ENCODE data around the gene HLA-A. TPM values are rescaled to one million over a fixed set of nuclear protein-coding genes. Genes with fewer than 3 reads are reported as not detected.

HLA-A gene
- total RNA-seq, 4 donors from 2014 or later, result 219 to 566 (median 521) TPM

GRCh38 chr6:29968905-29969304, 26.6 kb downstream of the HLA-A start:
- Histone ChIP-seq H3K9me3 (no peaks in the 10 kb centered on the region), H3K36me3 (peaks cover 0 to 12% (median 0%) of the 10 kb centered on the region in 3 donors), H3K4me3 (no peak overlapping the region), H3K27ac (no peak overlapping the region), H3K4me1 (peaks cover 0 to 45% (median 19%) of the 10 kb centered on the region in 4 donors), H3K27me3 (no peaks in the 10 kb centered on the region)
- 94 to 95% methylated on average over 2 of the region's 2 CpGs for WGBS, 2 donors
- TF ChIP-seq POLR2A (IDR thresholded peaks at IDR 0.05), result no peak
- no peak for TF ChIP-seq EP300 (IDR thresholded peaks at IDR 0.05)
- TF ChIP-seq CTCF (IDR thresholded peaks at IDR 0.05), result no peak
- no peak for DNase-seq (ENCODE audit: low spot score in 2 of 2)

- TF ChIP-seq EP300 (IDR thresholded peaks at IDR 0.05) (no peak), CTCF (IDR thresholded peaks at IDR 0.05) (no peak), POLR2A (IDR thresholded peaks at IDR 0.05) (no peak)
- no peak for DNase-seq (ENCODE audit: low spot score in 2 of 2)
- Histone ChIP-seq H3K27ac (no peak overlapping the region), H3K36me3 (peaks cover 0 to 12% (median 0%) of the 10 kb centered on the region in 3 donors), H3K9me3 (no peaks in the 10 kb centered on the region), H3K27me3 (no peaks in the 10 kb centered on the region), H3K4me1 (peaks cover 0 to 42% (median 11%) of the 10 kb centered on the region in 4 donors), H3K4me3 (no peak overlapping the region)
- 65 to 96% methylated on average over 2 of the region's 2 CpGs for WGBS, 2 donors
Observed at GRCh38 chr6:29970711-29971110, 28.4 kb downstream of the HLA-A start.

- Histone ChIP-seq H3K36me3 (peaks cover 0 to 12% (median 0%) of the 10 kb centered on the region in 3 donors), H3K4me3 (peak overlapping the region; percentile 14 to 56 (median 25)), H3K27me3 (no peaks in the 10 kb centered on the region), H3K27ac (no peak overlapping the region), H3K4me1 (peaks cover 0 to 29% (median 2%) of the 10 kb centered on the region in 4 donors), H3K9me3 (no peaks in the 10 kb centered on the region)
- DNase-seq (ENCODE audit: low spot score in 2 of 2), result no peak
- TF ChIP-seq EP300 (IDR thresholded peaks at IDR 0.05) (peak in 1 of 2 donors; percentile 1), CTCF (IDR thresholded peaks at IDR 0.05) (no peak), POLR2A (IDR thresholded peaks at IDR 0.05) (no peak)
- 25 to 38% methylated on average over 17 of the region's 17 CpGs for WGBS, 2 donors
Observed at GRCh38 chr6:29974901-29975560, 32.7 kb downstream of the HLA-A start.

- WGBS, 2 donors, result 8 to 14% methylated on average over 25 of the region's 25 CpGs
- H3K27ac ChIP-seq, result no peak overlapping the region
- no peaks in the 10 kb centered on the region for H3K27me3 ChIP-seq
- DNase-seq (ENCODE audit: low spot score in 2 of 2), result no peak
- no peak for TF ChIP-seq CTCF (IDR thresholded peaks at IDR 0.05)
- TF ChIP-seq EP300 (IDR thresholded peaks at IDR 0.05), result peak in 1 of 2 donors; percentile 1
- peaks cover 0 to 7% (median 0%) of the 10 kb centered on the region in 3 donors for H3K36me3 ChIP-seq
- peaks cover 0 to 29% (median 2%) of the 10 kb centered on the region in 4 donors for H3K4me1 ChIP-seq
- peak overlapping the region; percentile 14 to 56 (median 25) for H3K4me3 ChIP-seq
- H3K9me3 ChIP-seq, result no peaks in the 10 kb centered on the region
Observed at GRCh38 chr6:29975561-29975907, 33.2 kb downstream of the HLA-A start.

- Histone ChIP-seq H3K9me3 (no peaks in the 10 kb centered on the region), H3K36me3 (no peaks in the 10 kb centered on the region), H3K4me3 (peak overlapping the region; percentile 20 to 59 (median 42)), H3K4me1 (peaks cover 0 to 29% (median 2%) of the 10 kb centered on the region in 4 donors), H3K27ac (peak overlapping the region; percentile 54 to 87 (median 86)), H3K27me3 (no peaks in the 10 kb centered on the region)
- 16 to 32% methylated on average over 8 of the region's 8 CpGs for WGBS, 2 donors
- TF ChIP-seq EP300 (IDR thresholded peaks at IDR 0.05) (no peak), POLR2A (IDR thresholded peaks at IDR 0.05) (no peak), CTCF (IDR thresholded peaks at IDR 0.05) (no peak)
- DNase-seq (ENCODE audit: low spot score in 2 of 2), result no peak
Observed at GRCh38 chr6:29976253-29976587, 33.9 kb downstream of the HLA-A start.
